Measurements from ENCODE around the gene COPZ2.

COPZ2 gene

GRCh38 chr17:48056246-48056745, 18.7 kb upstream of the COPZ2 start:
- DNase-seq (ENCODE audit: low read depth in 2 of 2): no peak
- TF ChIP-seq CTCF (IDR thresholded peaks at IDR 0.05; ENCODE audit: low read depth, low read length): no peak
- no peak overlapping the region for H3K4me3 ChIP-seq (replicated peaks in 1 of 2; ENCODE audit: low read depth in 2 of 2, low read length in 2 of 2)

DNA sequence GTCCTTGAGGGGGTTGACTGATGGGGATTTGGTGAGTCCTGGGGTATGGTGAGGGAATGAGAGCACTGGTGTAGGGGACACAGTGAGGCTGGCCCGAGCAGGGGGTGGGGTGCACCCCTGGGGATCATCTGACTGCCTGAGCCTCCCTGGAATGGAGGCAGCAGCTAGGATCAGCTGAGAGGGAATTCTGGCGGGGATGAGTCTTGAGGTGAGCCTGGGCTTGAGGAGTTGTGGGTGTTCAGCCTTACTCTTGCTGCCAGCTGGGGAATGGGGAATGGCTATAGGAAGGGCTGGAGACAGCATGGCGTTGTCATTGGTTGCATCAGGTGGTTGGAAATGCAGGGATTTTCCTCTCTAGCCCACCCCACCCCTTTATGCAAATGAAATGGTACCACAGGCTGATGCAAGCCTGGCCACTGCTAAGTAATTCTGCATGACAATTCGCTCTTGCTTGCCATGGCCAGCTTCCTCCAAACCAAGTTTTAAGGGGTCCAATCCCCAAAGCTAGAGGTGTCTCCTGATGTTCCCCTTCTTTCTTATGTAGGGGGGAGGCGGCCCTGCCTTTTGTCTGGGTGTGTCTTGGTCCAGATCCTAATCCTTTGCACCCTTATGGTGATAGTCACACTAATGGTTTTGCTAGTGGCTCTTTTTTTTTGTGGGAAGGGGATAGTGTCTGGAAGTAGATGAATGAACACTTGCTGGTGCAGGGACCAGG, 18.1 kb upstream of the COPZ2 start:
- peak overlapping the region in 1 of 2 donors; percentile 18 for H3K4me3 ChIP-seq (replicated peaks in 1 of 2; ENCODE audit: low read depth in 2 of 2, low read length in 2 of 2)
- DNase-seq (ENCODE audit: low read depth in 2 of 2): peak; percentile 69 to 92
- TF ChIP-seq CTCF (IDR thresholded peaks at IDR 0.05; ENCODE audit: low read depth, low read length): no peak

DNA sequence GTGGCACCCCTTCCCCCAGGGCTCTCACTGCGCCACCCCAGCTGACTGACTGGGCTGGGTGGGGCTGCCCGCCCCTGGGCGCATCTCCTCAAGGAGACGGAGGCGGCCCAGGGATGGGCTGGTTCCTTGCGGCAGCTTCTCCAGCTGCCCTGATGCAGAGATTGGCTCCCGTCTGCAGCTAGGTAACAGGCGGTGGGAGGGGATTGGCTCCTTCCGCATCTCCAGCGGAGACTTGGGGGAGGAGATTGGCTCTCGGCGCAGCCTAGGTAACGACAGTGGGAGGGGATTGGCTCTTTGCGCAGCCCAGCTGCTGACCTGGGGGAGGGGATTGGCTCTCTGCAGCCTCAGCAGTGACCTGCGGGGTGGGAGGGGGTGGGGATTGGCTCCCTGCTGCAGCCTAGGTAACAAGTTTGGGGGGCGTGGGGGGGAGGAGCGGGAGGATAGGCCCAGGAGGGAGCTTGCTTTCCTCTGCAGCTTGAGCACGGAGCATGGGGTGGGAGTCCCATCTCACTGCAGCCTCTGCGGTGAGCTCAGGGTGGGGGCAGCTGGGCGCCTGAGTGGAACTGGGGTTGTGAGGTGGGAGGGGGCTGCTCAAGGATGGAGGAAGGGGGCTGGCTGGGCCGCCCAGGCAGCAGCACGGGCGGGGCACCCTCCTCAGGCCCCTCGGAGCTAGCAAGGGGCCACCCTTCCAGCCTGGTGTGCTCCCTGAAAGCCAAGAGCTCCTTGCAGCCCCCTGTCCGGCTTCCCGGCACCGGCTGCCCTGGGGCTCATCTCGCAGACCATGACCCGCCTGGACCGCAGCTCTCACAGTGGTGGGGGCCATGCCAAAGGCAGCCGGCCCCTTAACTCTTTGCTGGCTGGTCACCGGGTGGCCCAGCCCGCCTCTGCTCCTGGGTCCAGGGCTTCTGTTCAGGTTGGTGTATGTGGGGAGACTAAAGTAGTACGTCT, 16.9 kb upstream of the COPZ2 start:
- peak; percentile 76 to 82 for DNase-seq (ENCODE audit: low read depth in 2 of 2)
- no peak for TF ChIP-seq CTCF (IDR thresholded peaks at IDR 0.05; ENCODE audit: low read depth, low read length)
- H3K4me3 ChIP-seq (replicated peaks in 1 of 2; ENCODE audit: low read depth in 2 of 2, low read length in 2 of 2): peak overlapping the region; percentile 25 to 67

- no peak for TF ChIP-seq CTCF (IDR thresholded peaks at IDR 0.05; ENCODE audit: low read depth, low read length)
- H3K4me3 ChIP-seq (replicated peaks in 1 of 2; ENCODE audit: low read depth in 2 of 2, low read length in 2 of 2): peak overlapping the region; percentile 26 to 67
- no peak for DNase-seq (ENCODE audit: low read depth in 2 of 2)
These were observed 16.2 kb upstream of the COPZ2 start for GRCh38 chr17:48053758-48054237.

GRCh38 chr17:48052956-48053757, 15.6 kb upstream of the COPZ2 start:
- DNase-seq (ENCODE audit: low read depth in 2 of 2): peak; percentile 50 to 75
- peak overlapping the region; percentile 26 to 67 for H3K4me3 ChIP-seq (replicated peaks in 1 of 2; ENCODE audit: low read depth in 2 of 2, low read length in 2 of 2)
- TF ChIP-seq CTCF (IDR thresholded peaks at IDR 0.05; ENCODE audit: low read depth, low read length): no peak

Data from cardiac fibroblast (primary cell).